Stimulated activated CD4-positive, alpha-beta T cell treated with anti-CD3 and anti-CD28 coated beads, Interleukin-15, amount 100 ng/mL, for 1 hour (primary cell): ENCODE results near the gene SCP2.

Experiments used
- DNase-seq, 2 donors: peaks; one replicate each; pipeline ENCODE4 v3.0.0-alpha.2; 2020; ENCODE audit warnings: low read depth in 1 of 2, low spot score in 1 of 2

The SCP2 gene

DNA sequence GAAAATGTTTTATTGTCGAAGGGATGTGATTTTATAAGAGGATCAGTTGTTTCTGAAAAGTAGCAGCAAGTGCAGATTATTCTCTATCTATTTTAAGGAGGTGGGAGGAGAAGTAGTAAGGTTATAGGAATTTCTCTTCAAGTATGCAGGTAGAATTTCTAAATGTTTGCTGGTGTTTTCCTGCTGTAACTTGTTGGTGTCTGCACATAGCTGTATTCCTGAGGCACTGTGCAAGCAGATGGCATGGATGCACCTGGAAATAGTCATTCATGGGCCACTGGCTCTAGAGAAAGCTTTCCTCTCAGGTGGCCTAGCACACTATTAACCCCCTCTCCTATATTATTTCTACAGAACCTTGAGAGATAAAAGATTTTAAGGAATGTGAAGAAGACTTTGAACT lies 104.7 kb downstream of the SCP2 start:
- no peak for DNase-seq

GRCh38 chr1:53037159-53037558 lies 110.1 kb downstream of the SCP2 start:
- no peak for DNase-seq

DNA sequence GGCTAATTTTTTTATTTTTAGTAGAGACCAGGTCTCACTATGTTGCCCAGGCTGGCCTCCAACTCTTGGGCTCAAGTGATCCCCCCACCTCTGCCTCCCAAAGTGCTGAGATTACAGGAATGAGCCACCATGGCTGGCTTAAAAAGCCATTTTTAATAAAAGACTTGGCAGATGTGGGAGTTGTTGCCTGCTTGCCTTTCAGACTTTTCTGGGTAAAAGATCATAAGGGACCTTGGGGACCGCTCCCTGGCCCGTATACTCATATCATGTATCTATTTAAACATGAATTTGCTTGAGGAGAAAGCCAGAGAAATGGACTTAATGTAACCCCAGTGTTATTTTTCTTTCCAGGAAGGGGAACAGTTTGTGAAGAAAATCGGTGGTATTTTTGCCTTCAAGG lies 111.5 kb downstream of the SCP2 start:
- no peak for DNase-seq

- DNase-seq: no peak
These were observed 116.2 kb downstream of the SCP2 start for GRCh38 chr1:53043271-53043670.

- DNase-seq: no peak
These were observed 117.8 kb downstream of the SCP2 start for GRCh38 chr1:53044926-53045325.

GRCh38 chr1:53046930-53047329 lies 119.9 kb downstream of the SCP2 start:
- no peak for DNase-seq

GRCh38 chr1:53047737-53048736 lies 121.0 kb downstream of the SCP2 start:
- no peak for DNase-seq

DNA sequence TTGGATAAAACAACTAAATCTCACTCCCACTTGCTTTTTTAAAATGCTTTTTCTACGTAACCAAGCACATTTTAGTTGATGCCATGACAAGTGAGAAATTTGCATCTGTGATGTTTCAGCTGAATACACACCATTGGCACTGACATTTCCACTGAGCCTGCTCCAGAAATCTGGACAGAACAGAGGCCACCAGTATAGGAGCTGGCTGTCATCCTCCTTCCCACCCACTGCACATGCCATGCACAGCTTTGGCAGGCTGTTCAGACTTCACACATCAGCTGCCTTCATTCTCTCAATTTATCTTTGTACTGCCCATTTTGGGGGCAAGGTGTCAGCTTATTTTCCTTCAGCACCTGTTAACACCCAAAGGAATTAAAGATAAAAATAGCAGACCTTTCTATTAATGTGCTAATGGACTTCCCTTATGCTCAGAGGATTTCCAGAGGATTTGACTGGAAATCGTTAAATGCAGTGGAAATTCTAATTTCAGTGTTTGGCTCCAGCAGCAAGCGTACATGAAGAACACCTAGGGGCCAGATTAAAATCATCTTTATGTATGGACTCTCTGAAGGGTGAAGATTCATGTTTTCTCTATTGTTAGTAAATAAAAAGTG lies 122.0 kb downstream of the SCP2 start:
- no peak for DNase-seq

DNA sequence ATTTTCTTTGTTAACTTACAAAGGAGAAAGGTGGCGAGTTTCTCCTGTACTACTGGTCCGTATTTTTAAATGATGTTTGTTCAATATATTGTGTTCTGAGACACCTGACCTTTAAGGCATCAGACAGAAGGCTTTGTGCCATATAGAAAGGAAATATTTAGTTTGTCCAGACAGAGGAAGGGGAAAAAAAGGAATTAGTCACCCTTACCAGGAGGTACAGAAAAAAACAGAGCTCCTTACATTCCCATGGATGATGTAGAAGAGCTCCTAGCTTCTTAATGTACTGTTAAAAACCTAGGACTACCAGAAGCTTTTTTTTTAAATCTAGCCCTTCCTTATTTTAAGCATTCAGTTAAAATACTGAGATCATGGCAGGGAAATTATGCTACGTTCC lies 122.5 kb downstream of the SCP2 start:
- no peak for DNase-seq

GRCh38 chr1:53050310-53050709 lies 123.2 kb downstream of the SCP2 start:
- DNase-seq: no peak

- DNase-seq: no peak
These were observed 124.6 kb downstream of the SCP2 start for GRCh38 chr1:53051676-53052075.

DNA sequence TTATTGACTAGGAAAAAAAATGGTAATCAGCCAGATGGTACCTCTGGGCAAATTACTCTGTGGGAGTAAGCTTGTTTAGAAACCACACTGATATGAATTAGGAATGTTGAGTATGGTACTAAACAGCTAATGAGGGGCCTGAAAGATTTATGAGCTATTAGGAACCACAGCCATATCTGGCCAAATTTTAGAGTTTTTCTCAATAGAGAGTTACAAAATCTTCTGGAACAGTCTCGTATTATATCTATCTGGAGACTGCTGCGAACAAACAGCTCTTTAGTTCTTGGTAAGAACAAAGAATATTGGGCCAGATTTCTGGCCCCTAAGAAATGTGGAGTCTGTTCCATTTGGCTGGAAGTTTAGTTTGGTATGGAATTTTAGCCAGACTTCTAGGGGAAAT lies 130.1 kb downstream of the SCP2 start:
- DNase-seq: no peak

DNA sequence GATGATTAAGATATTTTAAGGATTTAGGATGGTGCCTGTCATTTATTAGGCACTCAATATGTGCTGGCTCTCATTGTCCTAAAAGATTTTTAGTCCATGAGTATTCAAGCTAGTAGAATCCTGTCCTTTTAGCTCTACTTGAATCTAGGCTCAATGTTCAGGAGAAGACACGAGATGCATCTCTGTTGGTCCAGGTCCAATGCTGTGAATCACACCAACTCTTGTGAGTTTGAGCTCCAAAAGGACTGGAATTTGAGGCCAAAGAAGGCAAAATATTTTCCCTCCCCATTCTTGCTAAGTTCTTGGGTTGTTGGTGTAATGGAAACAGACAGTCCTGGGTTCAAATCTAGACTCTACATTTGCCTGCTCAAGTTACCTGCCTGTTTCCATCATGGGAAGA lies 133.5 kb downstream of the SCP2 start:
- DNase-seq: no peak

DNA sequence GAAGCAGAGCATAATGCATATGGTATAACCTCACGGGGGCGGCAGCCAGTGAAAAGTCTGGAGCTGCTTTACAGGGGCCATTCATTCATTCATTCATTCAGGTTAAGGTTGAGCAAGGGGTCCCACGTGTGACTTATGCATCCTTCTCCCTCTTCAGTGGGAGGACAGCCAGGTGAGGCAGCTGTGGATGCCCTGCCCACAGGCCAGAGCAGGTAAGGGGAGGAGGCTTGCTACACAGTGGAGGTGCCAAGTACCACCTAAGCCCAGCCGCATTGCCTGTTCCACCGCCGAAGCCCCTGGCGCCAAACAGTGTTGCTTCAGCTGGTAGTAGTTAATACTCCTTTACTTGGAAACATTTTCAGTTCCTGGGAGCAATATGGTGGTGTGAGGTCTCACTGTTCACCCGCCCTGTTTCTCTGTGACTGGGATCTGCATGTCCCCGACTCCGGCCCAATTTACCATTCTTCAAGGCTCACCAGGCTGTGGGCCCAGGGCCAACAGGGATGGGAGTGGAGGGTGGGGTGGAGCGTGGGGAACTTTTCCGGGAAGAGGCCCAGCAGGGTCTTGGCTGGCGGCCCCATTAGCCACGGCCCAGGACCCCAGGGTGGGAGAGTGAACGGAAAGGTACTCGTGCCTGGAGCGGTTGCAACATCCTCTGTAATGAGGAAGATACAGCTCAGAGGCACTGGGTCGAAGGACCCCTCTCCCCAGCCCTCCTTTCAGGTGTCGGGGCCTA lies 134.2 kb downstream of the SCP2 start:
- no peak for DNase-seq

DNA sequence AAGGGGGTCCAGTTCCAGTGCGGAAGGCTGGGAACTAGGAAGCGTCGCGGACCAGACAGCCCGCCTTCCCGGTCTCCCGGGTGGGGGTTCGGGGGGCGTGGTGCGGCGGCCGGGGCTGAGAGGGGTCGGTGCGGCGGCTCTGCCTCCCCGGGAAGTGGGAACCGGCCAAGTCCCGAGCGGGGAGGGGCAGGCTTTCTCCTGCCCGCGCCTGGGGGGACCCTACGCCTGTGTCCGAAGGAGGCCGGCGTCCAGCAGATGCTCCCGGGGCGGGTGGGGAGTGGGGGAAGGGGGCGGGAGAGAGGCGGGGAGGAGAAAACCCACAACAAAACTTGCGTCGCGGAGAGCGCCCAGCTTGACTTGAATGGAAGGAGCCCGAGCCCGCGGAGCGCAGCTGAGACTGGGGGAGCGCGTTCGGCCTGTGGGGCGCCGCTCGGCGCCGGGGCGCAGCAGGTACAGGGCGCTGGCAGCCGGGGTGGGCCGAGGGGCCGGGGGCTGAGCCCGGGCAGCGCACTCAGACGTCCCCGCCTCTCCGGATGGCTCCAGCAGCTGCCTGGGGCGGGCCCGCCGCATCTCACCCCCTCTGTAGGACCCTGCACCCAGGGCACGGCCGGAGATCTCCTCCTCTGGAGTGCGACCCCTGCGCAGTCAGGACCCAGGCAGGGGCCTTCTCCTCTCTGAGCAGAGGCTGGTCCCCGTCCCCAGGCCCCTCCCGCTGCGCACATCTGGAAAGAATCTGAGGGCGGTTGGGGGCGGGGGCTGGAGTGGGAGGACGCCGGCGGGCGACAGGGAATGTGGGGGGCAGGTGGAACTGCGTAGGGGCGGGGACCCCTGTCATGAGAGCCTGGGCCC lies 135.0 kb downstream of the SCP2 start, which contains the start of gene PODN:
Gene PODN, plus strand, starts transcription at position 355 of the 849 bp plus-strand sequence. CDS start 7,643 bp downstream, outside the sequence.
- no peak for DNase-seq

- DNase-seq: no peak
These were observed 135.9 kb downstream of the SCP2 start for GRCh38 chr1:53062708-53063591.

- no peak for DNase-seq
These were observed 136.9 kb downstream of the SCP2 start for GRCh38 chr1:53063744-53064515.

DNA sequence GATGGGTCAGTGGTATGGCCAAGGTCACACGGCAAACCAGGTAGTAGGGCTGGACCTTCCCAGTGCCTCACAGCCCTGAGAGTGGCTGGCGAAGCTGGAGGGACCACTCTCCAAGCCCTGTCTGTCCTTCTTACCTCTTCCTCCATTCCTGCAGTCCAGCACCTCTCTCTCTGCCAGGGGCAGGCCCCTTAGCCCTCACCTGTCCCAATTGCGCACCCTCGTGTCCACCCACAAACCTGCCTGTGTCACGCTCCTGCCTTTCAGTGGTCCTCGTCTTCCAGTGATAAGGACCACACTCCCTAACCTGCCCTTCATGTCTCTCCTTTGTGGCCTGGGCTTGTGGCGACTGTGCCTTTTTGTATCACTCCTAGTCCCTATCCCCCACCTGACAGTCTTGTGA lies 138.3 kb downstream of the SCP2 start:
- no peak for DNase-seq

- no peak for DNase-seq
These were observed 139.4 kb downstream of the SCP2 start for GRCh38 chr1:53066488-53066887.
